A172 (cell line): Measurements from ENCODE around the gene C2orf15. TPM values are rescaled to one million over a fixed set of nuclear protein-coding genes. Genes with fewer than 3 reads are reported as not detected.
A peak's percentile ranks its signal among the peaks of the same experiment; 100 is the strongest.
"Not testable (repeated sequence)": the region's sequence is repeated elsewhere in the genome, so short reads cannot be mapped to it uniquely, and the experiment has no call there.

ENCODE experiments used
- DNase-seq: peaks from one replicate; pipeline ENCODE4 v3.0.0-alpha.2; 2015; ENCODE audit warnings: low spot score
- total RNA-seq: library from RNA; depleted of rRNA; stranded (reverse); fragments of >200 nt; shearing (Covaris generic); gene quantifications from 2 replicates; pipeline ENCODE4 v1.2.3, GENCODE V29; 2014; rRNA removed

C2orf15 gene
- 1.0 and 1.4 TPM in 2 replicates for total RNA-seq

- DNase-seq, result peak; percentile 86
Measured at GRCh38 chr2:99141110-99142108, at the start of gene C2orf15. TSS of gene C2orf15 (plus strand) at chr2:99141707. CDS start at chr2:99150559, 8,852 bp downstream.

GRCh38 chr2:99096728-99097127 lies 44.8 kb upstream of the C2orf15 start:
- DNase-seq, result no peak

- DNase-seq, result no peak
Measured at GRCh38 chr2:99101697-99102096, 39.8 kb upstream of the C2orf15 start.

- no peak for DNase-seq
Measured at GRCh38 chr2:99104006-99104405, 37.5 kb upstream of the C2orf15 start.

GRCh38 chr2:99106913-99107312 lies 34.6 kb upstream of the C2orf15 start:
- DNase-seq, result no peak

- no peak for DNase-seq
Measured at GRCh38 chr2:99111236-99111635, 30.3 kb upstream of the C2orf15 start.

- DNase-seq, result no peak
Measured at GRCh38 chr2:99111945-99112344, 29.6 kb upstream of the C2orf15 start.

- DNase-seq, result no peak
Measured at GRCh38 chr2:99112617-99113016, 28.9 kb upstream of the C2orf15 start.

GRCh38 chr2:99127981-99128380 lies 13.5 kb upstream of the C2orf15 start:
- no peak for DNase-seq

- not testable (repeated sequence) for DNase-seq
Measured at GRCh38 chr2:99135044-99135556, 6.4 kb upstream of the C2orf15 start.

GRCh38 chr2:99139003-99139402 lies 2.5 kb upstream of the C2orf15 start:
- no peak for DNase-seq

GRCh38 chr2:99140056-99140859 lies 1.2 kb upstream of the C2orf15 start:
- DNase-seq, result no peak

GRCh38 chr2:99140860-99141109 lies 722 bp upstream of the C2orf15 start:
- DNase-seq, result no peak

- DNase-seq, result no peak
Measured at GRCh38 chr2:99150706-99151105, 9.2 kb downstream of the C2orf15 start.

GRCh38 chr2:99152199-99152895 lies 10.8 kb downstream of the C2orf15 start:
- no peak for DNase-seq

- peak; percentile 18 for DNase-seq
Measured at GRCh38 chr2:99153921-99154604, 12.6 kb downstream of the C2orf15 start.

GRCh38 chr2:99154643-99155536 lies 13.4 kb downstream of the C2orf15 start, which contains the start of the genes LIPT1 and TSGA10:
TSS of gene LIPT1 (plus strand) at chr2:99154967. CDS start at chr2:99161958, 6,991 bp downstream.
TSS of gene TSGA10 (minus strand) at chr2:99154942. CDS start at chr2:99109439, 45,503 bp downstream.
- peak; percentile 87 for DNase-seq

GRCh38 chr2:99156891-99157290 lies 15.4 kb downstream of the C2orf15 start:
- DNase-seq, result no peak

GRCh38 chr2:99158599-99158998 lies 17.1 kb downstream of the C2orf15 start:
- DNase-seq, result no peak

GRCh38 chr2:99159594-99159993 lies 18.1 kb downstream of the C2orf15 start:
- DNase-seq, result no peak
